Neural cell (in vitro differentiated cells): ENCODE measurements around the gene RAD51B. TPM values are rescaled to one million over a fixed set of nuclear protein-coding genes. Genes with fewer than 3 reads are reported as not detected.

ENCODE experiments used
- H2AFZ ChIP-seq: fragments of 200-600, 300-800 bp; sonication (generic), shearing (Covaris generic); 2 replicates; pipeline ENCODE4 v1.6.0; 2014; ENCODE audit warnings: low read depth, mild to moderate bottlenecking, antibody characterized with exemption, low read length, moderate library complexity
- H3F3A ChIP-seq: fragments of 200-600 bp; shearing (Covaris generic); 2 replicates; pipeline ENCODE4 v1.6.1; 2016; ENCODE audit warnings: mild to moderate bottlenecking, moderate library complexity, mixed read lengths, antibody characterized with exemption, low read length; ENCODE audit not compliant: insufficient read depth, poor library complexity, severe bottlenecking
- H3K27ac ChIP-seq: fragments of 200-600, 300-800 bp; sonication (generic), shearing (Covaris generic); 2 replicates; pipeline ENCODE4 v1.5.1; 2014; ENCODE audit warnings: mild to moderate bottlenecking, low read length, moderate library complexity
- H3K27me3 ChIP-seq: fragments of 300-800, 200-600 bp; sonication (generic), shearing (Covaris generic); 2 replicates; pipeline ENCODE4 v1.6.0; 2014; ENCODE audit warnings: mild to moderate bottlenecking, low read depth, low read length, moderate library complexity; ENCODE audit not compliant: insufficient read depth
- H3K36me3 ChIP-seq: fragments of 300-800, 200-600 bp; sonication (generic), shearing (Covaris generic); 2 replicates; pipeline ENCODE4 v1.5.1; 2014; ENCODE audit warnings: mild to moderate bottlenecking, antibody characterized with exemption, low read length, moderate library complexity; ENCODE audit not compliant: insufficient read depth
- H3K4me2 ChIP-seq: fragments of 300-800, 200-600 bp; sonication (generic), shearing (Covaris generic); 2 replicates; pipeline ENCODE4 v1.6.0; 2014; ENCODE audit warnings: mild to moderate bottlenecking, low read length
- H3K4me3 ChIP-seq: fragments of 300-800, 200-600 bp; sonication (generic), shearing (Covaris generic); 2 replicates; pipeline ENCODE4 v1.5.1; 2014; ENCODE audit warnings: mild to moderate bottlenecking, low read length, moderate library complexity
- H3K79me2 ChIP-seq: fragments of 200-600 bp; shearing (Covaris generic); replicated peaks from 2 replicates; pipeline ENCODE4 v1.6.0; 2014; ENCODE audit warnings: mild to moderate bottlenecking, low read length, moderate library complexity; ENCODE audit not compliant: insufficient read depth
- H3K9ac ChIP-seq: fragments of 300-800, 200-600 bp; sonication (generic), shearing (Covaris generic); 2 replicates; pipeline ENCODE4 v1.6.1; 2016; ENCODE audit warnings: mild to moderate bottlenecking, low read length, mixed read lengths
- H3K9me2 ChIP-seq: fragments of 200-600 bp; shearing (Covaris generic); 2 replicates; pipeline ENCODE4 v1.6.1; 2016; ENCODE audit warnings: mild to moderate bottlenecking, low read length, mixed read lengths; ENCODE audit not compliant: insufficient read depth
- H3K9me3 ChIP-seq: fragments of 200-600, 300-800 bp; sonication (generic), shearing (Covaris generic); 2 replicates; pipeline ENCODE4 v1.6.1; 2016; ENCODE audit warnings: mild to moderate bottlenecking, mixed run types, low read length, moderate library complexity, mixed read lengths
- H4K20me1 ChIP-seq: fragments of 200-600 bp; shearing (Covaris generic); 2 replicates; pipeline ENCODE4 v1.6.1; 2016; ENCODE audit warnings: mild to moderate bottlenecking, mixed run types; ENCODE audit not compliant: insufficient read depth
- EP300 ChIP-seq: fragments of 450-650 bp; conservative IDR thresholded peaks from 2 replicates; pipeline ENCODE4 v1.6.1; 2014; ENCODE audit warnings: antibody characterized with exemption, mild to moderate bottlenecking, moderate library complexity; ENCODE audit not compliant: poor library complexity, severe bottlenecking
- EZH2 ChIP-seq: fragments of 200-600, 300-800 bp; shearing (Covaris generic), sonication (generic); IDR thresholded peaks from 2 replicates; pipeline ENCODE4 v1.6.1; 2014; ENCODE audit warnings: antibody characterized with exemption, low read length, borderline replicate concordance, mild to moderate bottlenecking; ENCODE audit not compliant: insufficient read depth, poor library complexity, severe bottlenecking
- MXI1 ChIP-seq: fragments of 450-650 bp; conservative IDR thresholded peaks from 2 replicates; pipeline ENCODE4 v1.6.1; 2014; ENCODE audit warnings: antibody characterized with exemption, mild to moderate bottlenecking; ENCODE audit not compliant: poor library complexity, severe bottlenecking
- POLR2AphosphoS5 ChIP-seq: IDR thresholded peaks from 2 replicates; pipeline ENCODE4 v1.6.1; 2012
- RAD21 ChIP-seq: fragments of 450-650 bp; conservative IDR thresholded peaks from 2 replicates; pipeline ENCODE4 v1.6.1; 2014; ENCODE audit warnings: antibody characterized with exemption, mild to moderate bottlenecking, moderate library complexity
- SMC3 ChIP-seq: fragments of 450-650 bp; conservative IDR thresholded peaks from 2 replicates; pipeline ENCODE4 v1.6.1; 2014; ENCODE audit warnings: antibody characterized with exemption, mild to moderate bottlenecking, moderate library complexity; ENCODE audit not compliant: poor library complexity
- TAF1 ChIP-seq: IDR thresholded peaks from 2 replicates; pipeline ENCODE4 v1.6.1; 2012; ENCODE audit warnings: low read depth
- polyA plus RNA-seq: library from polyadenylated mRNA; depleted of rRNA; stranded (reverse); fragments of >200 nt; gene quantifications from 2 replicates; pipeline ENCODE4 v1.2.3, GENCODE V29; 2014
- TF ChIP-seq, protein P1 (sequence below): IDR thresholded peaks from 2 replicates; pipeline ENCODE4 v1.6.1; 2012; ENCODE audit warnings: borderline replicate concordance
- TF ChIP-seq, protein P2 (sequence below): fragments of 450-650 bp; IDR thresholded peaks from 2 replicates; pipeline ENCODE4 v1.5.1; 2014; ENCODE audit warnings: antibody characterized with exemption, mild to moderate bottlenecking, moderate library complexity; ENCODE audit not compliant: poor library complexity, severe bottlenecking

Gene RAD51B
- polyA plus RNA-seq, 1 donor from 2014 or later, result 3.1 TPM

DNA sequence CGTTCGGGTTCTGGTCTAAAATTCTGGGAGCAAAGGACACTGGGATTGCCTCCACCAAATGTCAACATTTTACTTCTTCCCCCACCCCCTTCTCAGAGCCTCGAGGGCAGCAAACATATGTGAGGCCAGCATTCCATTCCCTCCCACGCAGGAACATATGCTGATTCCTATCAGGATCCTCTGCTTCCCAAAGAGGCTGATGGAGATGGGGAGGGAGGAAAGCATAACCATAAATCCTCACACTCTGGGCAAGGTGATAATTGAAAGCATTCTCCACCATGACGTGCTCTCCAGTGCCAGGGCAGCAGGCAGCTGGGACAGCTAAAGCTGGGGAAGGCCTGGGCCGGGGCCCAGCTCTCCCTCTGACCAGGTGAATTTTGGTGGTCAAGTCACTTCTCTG is 578.2 kb downstream of the RAD51B start:
- Histone ChIP-seq H2AFZ (no peak overlapping the region), H4K20me1 (no peaks in the 10 kb centered on the region), H3K27ac (no peak overlapping the region), H3K79me2 (no peaks in the 10 kb centered on the region), H3K9ac (no peak overlapping the region), H3K4me3 (no peak overlapping the region), H3K36me3 (no peaks in the 10 kb centered on the region), H3F3A (peaks cover 6% of the 10 kb centered on the region), H3K27me3 (no peaks in the 10 kb centered on the region), H3K4me2 (no peak overlapping the region), H3K9me2 (no peaks in the 10 kb centered on the region), H3K9me3 (no peaks in the 10 kb centered on the region)
- TF ChIP-seq RAD21 (no peak), SMC3 (no peak), POLR2AphosphoS5 (no peak), EZH2 (no peak), TAF1 (no peak), MXI1 (no peak), EP300 (no peak)
- TF ChIP-seq, protein P1, sequence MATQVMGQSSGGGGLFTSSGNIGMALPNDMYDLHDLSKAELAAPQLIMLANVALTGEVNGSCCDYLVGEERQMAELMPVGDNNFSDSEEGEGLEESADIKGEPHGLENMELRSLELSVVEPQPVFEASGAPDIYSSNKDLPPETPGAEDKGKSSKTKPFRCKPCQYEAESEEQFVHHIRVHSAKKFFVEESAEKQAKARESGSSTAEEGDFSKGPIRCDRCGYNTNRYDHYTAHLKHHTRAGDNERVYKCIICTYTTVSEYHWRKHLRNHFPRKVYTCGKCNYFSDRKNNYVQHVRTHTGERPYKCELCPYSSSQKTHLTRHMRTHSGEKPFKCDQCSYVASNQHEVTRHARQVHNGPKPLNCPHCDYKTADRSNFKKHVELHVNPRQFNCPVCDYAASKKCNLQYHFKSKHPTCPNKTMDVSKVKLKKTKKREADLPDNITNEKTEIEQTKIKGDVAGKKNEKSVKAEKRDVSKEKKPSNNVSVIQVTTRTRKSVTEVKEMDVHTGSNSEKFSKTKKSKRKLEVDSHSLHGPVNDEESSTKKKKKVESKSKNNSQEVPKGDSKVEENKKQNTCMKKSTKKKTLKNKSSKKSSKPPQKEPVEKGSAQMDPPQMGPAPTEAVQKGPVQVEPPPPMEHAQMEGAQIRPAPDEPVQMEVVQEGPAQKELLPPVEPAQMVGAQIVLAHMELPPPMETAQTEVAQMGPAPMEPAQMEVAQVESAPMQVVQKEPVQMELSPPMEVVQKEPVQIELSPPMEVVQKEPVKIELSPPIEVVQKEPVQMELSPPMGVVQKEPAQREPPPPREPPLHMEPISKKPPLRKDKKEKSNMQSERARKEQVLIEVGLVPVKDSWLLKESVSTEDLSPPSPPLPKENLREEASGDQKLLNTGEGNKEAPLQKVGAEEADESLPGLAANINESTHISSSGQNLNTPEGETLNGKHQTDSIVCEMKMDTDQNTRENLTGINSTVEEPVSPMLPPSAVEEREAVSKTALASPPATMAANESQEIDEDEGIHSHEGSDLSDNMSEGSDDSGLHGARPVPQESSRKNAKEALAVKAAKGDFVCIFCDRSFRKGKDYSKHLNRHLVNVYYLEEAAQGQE, result no peak
- TF ChIP-seq, protein P2, sequence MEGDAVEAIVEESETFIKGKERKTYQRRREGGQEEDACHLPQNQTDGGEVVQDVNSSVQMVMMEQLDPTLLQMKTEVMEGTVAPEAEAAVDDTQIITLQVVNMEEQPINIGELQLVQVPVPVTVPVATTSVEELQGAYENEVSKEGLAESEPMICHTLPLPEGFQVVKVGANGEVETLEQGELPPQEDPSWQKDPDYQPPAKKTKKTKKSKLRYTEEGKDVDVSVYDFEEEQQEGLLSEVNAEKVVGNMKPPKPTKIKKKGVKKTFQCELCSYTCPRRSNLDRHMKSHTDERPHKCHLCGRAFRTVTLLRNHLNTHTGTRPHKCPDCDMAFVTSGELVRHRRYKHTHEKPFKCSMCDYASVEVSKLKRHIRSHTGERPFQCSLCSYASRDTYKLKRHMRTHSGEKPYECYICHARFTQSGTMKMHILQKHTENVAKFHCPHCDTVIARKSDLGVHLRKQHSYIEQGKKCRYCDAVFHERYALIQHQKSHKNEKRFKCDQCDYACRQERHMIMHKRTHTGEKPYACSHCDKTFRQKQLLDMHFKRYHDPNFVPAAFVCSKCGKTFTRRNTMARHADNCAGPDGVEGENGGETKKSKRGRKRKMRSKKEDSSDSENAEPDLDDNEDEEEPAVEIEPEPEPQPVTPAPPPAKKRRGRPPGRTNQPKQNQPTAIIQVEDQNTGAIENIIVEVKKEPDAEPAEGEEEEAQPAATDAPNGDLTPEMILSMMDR, result no peak

- peaks cover under 1% of the 10 kb centered on the region for H3F3A ChIP-seq
- no peaks in the 10 kb centered on the region for H3K9me3 ChIP-seq
- TF ChIP-seq EP300, result no peak
- no peak for TF ChIP-seq TAF1
- no peak for TF ChIP-seq MXI1
- TF ChIP-seq EZH2, result no peak
- TF ChIP-seq, protein P1, result no peak
- TF ChIP-seq POLR2AphosphoS5, result no peak
- TF ChIP-seq, protein P2, result no peak
- no peak for TF ChIP-seq SMC3
- TF ChIP-seq RAD21, result no peak
- no peaks in the 10 kb centered on the region for H3K27me3 ChIP-seq
- H3K36me3 ChIP-seq, result no peaks in the 10 kb centered on the region
- H3K9me2 ChIP-seq, result no peaks in the 10 kb centered on the region
- H4K20me1 ChIP-seq, result no peaks in the 10 kb centered on the region
- no peak overlapping the region for H3K9ac ChIP-seq
- no peak overlapping the region for H3K4me3 ChIP-seq
- H3K27ac ChIP-seq, result no peak overlapping the region
- no peak overlapping the region for H2AFZ ChIP-seq
- H3K4me2 ChIP-seq, result no peak overlapping the region
- H3K79me2 ChIP-seq, result no peaks in the 10 kb centered on the region
Measured at GRCh38 chr14:68398370-68398769, 578.8 kb downstream of the RAD51B start.
